Cardiac fibroblast (primary cell): ENCODE data around the gene FRS2.
A peak's percentile ranks its signal among the peaks of the same experiment; 100 is the strongest.
"Not testable (repeated sequence)": the region's sequence is repeated elsewhere in the genome, so short reads cannot be mapped to it uniquely, and the experiment has no call there.

ENCODE experiments used
- DNase-seq, 2 donors: peaks; one replicate each; pipeline versions ENCODE4 v3.0.0 to v3.0.0-alpha.2; 2010; ENCODE audit warnings: low read depth in 2 of 2
- H3K4me3 ChIP-seq, 2 donors: replicated peaks in 1 of 2; 1 replicate in 1 of 2; 2 replicates in 1 of 2; pipeline ENCODE4 v1.5.1; 2011; ENCODE audit warnings: low read depth in 2 of 2, low read length in 2 of 2, mild to moderate bottlenecking in 2 of 2, moderate library complexity in 1 of 2
- CTCF ChIP-seq: IDR thresholded peaks from one replicate; pipeline ENCODE4 v1.5.1; 2011; ENCODE audit warnings: low read depth, mild to moderate bottlenecking, low read length, inconsistent platforms

The FRS2 gene

GRCh38 chr12:69440016-69440415, 30.2 kb upstream of the FRS2 start:
- TF ChIP-seq CTCF, result no peak
- DNase-seq, result no peak

GRCh38 chr12:69440886-69441285, 29.3 kb upstream of the FRS2 start:
- TF ChIP-seq CTCF, result no peak
- no peak for DNase-seq
- H3K4me3 ChIP-seq, result no peak overlapping the region

More at GRCh38 chr12:69440016-69440415, 30.2 kb upstream of the FRS2 start:
- no peak overlapping the region for H3K4me3 ChIP-seq

GRCh38 chr12:69442894-69443293, 27.3 kb upstream of the FRS2 start:
- peak; percentile 91 to 98 for DNase-seq
- no peak overlapping the region for H3K4me3 ChIP-seq
- no peak for TF ChIP-seq CTCF

- no peak for DNase-seq
- H3K4me3 ChIP-seq, result no peak overlapping the region
- TF ChIP-seq CTCF, result no peak
Measured at GRCh38 chr12:69443916-69444315, 26.3 kb upstream of the FRS2 start.

- TF ChIP-seq CTCF, result no peak
- no peak for DNase-seq
- no peak overlapping the region for H3K4me3 ChIP-seq
Measured at GRCh38 chr12:69447892-69448291, 22.3 kb upstream of the FRS2 start.

- not testable (repeated sequence) for DNase-seq, H3K4me3 ChIP-seq
Measured at GRCh38 chr12:69452598-69453132, 17.5 kb upstream of the FRS2 start.

GRCh38 chr12:69456239-69456638, 13.9 kb upstream of the FRS2 start:
- no peak overlapping the region for H3K4me3 ChIP-seq
- TF ChIP-seq CTCF, result no peak
- no peak for DNase-seq
